RWPE2 (cell line): ENCODE data around the gene BANF1.
A peak's percentile ranks its signal among the peaks of the same experiment; 100 is the strongest.

Experiments used
- ATAC-seq: fragments of 200-7000 bp; cut with Tn5 transposase; 3 replicates; pipeline ENCODE4 v1.9.1; 2021; ENCODE audit warnings: low read depth
- DNase-seq: peaks from one replicate; pipeline ENCODE4 v3.0.0-alpha.2; 2020; ENCODE audit warnings: low spot score
- H3K27ac ChIP-seq: fragments of 450-650 bp; 2 replicates; pipeline ENCODE4 v1.5.1; 2017; ENCODE audit warnings: mild to moderate bottlenecking; ENCODE audit not compliant: poor library complexity, severe bottlenecking
- H3K27me3 ChIP-seq: fragments of 250-450 bp; sonication (Bioruptor Pico); 2 replicates; pipeline ENCODE4 v1.5.1; 2021; ENCODE audit warnings: mild to moderate bottlenecking, moderate library complexity; ENCODE audit not compliant: insufficient read depth, poor library complexity, severe bottlenecking
- H3K36me3 ChIP-seq: fragments of 250-450 bp; sonication (Bioruptor Pico); 2 replicates; pipeline ENCODE4 v1.5.1; 2020; ENCODE audit warnings: low read depth, mild to moderate bottlenecking, moderate library complexity
- H3K4me1 ChIP-seq: fragments of 250-450 bp; sonication (Bioruptor Pico); 2 replicates; pipeline ENCODE4 v1.5.1; 2021; ENCODE audit warnings: mild to moderate bottlenecking, moderate library complexity; ENCODE audit not compliant: insufficient read depth, poor library complexity, severe bottlenecking
- H3K4me3 ChIP-seq: fragments of 250-450 bp; sonication (Bioruptor Pico); 2 replicates; pipeline ENCODE4 v1.5.1; 2021; ENCODE audit warnings: mild to moderate bottlenecking, moderate library complexity; ENCODE audit not compliant: severe bottlenecking
- H3K9me3 ChIP-seq: fragments of 250-450 bp; sonication (Bioruptor Pico); 2 replicates; pipeline ENCODE4 v1.5.1; 2021; ENCODE audit warnings: mild to moderate bottlenecking, moderate library complexity; ENCODE audit not compliant: severe bottlenecking
- TF ChIP-seq, protein P1 (sequence below): fragments of 450-650 bp; IDR thresholded peaks from one replicate; pipeline ENCODE4 v1.5.1; 2017; ENCODE audit warnings: mild to moderate bottlenecking, moderate library complexity; ENCODE audit not compliant: poor library complexity, severe bottlenecking

Gene BANF1

DNA sequence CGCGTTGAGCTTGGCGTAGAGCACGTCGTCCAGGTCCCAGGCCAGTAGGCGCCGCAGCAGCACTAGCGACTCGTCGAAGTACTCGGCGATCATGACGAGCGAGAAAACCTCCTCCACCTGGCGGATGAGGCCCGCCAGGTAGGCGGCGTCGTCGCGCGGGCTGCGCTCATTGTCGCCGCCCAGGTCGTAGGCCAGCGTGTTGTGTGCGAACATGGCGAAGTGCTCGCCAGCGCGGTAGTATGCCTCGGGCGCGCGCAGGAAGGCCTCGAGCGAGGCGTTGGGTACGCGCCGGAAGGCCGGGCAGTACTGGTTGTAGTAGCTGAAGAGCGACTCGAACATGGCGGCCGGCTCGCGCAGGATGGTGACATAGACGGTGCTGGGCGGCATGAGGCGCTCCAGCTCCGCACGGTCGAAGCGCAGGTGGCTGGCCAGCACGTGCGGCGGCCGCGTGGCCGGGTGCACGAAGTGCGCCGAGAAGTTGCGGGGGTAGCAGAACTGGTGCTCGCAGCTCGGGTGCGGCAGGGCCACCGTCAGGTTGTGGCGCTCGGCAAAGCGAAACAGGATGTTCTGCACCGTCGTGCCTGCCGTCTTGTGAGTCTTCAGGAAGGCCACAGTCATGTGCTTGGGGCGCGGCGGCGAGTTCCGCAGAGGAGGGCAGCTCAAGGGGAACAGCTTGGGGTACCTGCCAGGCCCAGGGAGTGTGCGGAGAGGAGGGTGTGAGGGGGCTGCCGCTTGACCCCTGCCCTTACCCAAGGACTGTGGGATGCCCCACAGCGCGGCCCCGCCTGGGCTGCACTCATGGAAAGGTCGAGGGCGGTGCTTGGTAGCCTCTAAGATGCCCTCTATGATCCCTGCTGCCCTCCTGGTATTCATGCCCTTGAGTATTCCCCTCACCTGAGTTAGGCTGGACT lies 40.9 kb downstream of the BANF1 start:
- Histone ChIP-seq H3K36me3 (no peaks in the 10 kb centered on the region), H3K4me3 (no peak overlapping the region), H3K9me3 (no peaks in the 10 kb centered on the region), H3K27me3 (no peaks in the 10 kb centered on the region), H3K4me1 (no peaks in the 10 kb centered on the region), H3K27ac (no peak overlapping the region)
- ATAC-seq (no peak), DNase-seq (no peak)
- TF ChIP-seq, protein P1, sequence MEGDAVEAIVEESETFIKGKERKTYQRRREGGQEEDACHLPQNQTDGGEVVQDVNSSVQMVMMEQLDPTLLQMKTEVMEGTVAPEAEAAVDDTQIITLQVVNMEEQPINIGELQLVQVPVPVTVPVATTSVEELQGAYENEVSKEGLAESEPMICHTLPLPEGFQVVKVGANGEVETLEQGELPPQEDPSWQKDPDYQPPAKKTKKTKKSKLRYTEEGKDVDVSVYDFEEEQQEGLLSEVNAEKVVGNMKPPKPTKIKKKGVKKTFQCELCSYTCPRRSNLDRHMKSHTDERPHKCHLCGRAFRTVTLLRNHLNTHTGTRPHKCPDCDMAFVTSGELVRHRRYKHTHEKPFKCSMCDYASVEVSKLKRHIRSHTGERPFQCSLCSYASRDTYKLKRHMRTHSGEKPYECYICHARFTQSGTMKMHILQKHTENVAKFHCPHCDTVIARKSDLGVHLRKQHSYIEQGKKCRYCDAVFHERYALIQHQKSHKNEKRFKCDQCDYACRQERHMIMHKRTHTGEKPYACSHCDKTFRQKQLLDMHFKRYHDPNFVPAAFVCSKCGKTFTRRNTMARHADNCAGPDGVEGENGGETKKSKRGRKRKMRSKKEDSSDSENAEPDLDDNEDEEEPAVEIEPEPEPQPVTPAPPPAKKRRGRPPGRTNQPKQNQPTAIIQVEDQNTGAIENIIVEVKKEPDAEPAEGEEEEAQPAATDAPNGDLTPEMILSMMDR: no peak

DNA sequence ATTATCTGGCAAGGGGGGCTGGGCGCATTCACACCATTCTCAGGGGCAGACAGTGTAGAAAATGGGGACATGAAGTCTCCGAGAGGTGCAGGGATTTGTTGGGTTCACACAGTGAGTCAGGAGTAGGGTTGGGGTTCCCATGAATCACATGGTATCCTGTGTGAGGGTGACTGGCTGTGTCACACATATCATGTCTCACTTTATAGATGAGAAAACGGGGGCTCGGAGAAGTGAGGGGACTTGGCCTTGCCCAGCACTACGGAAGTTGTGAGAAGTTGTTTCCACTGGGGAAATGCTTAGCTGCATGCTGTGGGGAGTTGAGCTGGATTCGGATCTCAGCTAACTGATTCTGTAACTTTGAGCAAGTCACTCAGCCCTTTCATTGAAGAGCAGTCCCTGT lies 42.5 kb downstream of the BANF1 start:
- no peaks in the 10 kb centered on the region for H3K4me1 ChIP-seq
- TF ChIP-seq, protein P1: no peak
- ATAC-seq (no peak), DNase-seq (no peak)
- H3K4me3 ChIP-seq: no peak overlapping the region
- H3K27me3 ChIP-seq: no peaks in the 10 kb centered on the region
- no peak overlapping the region for H3K27ac ChIP-seq
- H3K9me3 ChIP-seq: no peaks in the 10 kb centered on the region
- no peaks in the 10 kb centered on the region for H3K36me3 ChIP-seq

DNA sequence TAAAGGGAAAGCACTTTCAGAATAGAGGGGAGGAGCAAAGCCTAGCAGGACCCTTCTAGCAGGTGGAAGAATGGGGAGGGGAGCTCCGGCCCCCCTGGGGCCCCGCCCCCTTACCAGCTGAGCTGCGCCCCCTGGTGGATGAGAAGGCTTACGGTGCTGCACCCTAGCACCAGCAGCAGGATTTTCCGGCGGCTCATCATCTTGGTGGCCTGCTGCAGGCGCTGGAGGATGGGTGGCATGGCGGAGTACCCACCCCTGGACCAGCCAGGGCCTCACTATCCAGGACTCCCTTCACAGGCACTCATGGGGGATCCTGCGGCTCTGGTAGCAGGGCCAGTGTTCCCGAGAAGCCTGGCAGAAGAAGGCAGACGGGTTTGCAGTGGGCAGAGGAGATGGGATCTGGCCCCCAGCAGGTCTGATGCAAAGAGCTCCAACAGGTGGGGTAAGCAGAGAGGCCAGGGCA lies 42.9 kb downstream of the BANF1 start:
- ATAC-seq (peak; percentile 81), DNase-seq (no peak)
- H3K36me3 ChIP-seq: no peaks in the 10 kb centered on the region
- H3K4me1 ChIP-seq: no peaks in the 10 kb centered on the region
- no peak overlapping the region for H3K4me3 ChIP-seq
- no peak overlapping the region for H3K27ac ChIP-seq
- TF ChIP-seq, protein P1: peak; percentile 84
- H3K27me3 ChIP-seq: no peaks in the 10 kb centered on the region
- H3K9me3 ChIP-seq: no peaks in the 10 kb centered on the region

DNA sequence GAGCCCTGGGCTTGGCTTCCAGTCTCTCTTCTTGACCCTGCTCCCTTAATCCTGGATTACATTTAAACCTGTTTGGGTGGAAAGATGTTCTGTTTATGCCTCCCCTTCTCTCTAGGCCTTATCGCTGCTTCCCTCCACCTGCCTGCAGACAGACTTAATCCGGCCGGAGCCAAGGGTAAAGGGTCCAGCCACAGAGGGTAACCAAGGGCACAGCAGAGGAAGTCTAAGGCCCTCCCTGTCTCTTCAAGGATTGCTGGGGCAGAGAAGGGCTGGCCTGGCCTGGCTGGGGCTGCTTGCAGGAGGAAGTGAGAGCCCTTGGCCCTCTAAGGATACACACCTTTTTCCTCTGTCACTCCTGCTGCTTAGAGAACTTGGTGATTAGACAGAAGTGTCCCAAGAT lies 44.6 kb downstream of the BANF1 start:
- no peak for ATAC-seq
- TF ChIP-seq, protein P1: no peak
- Histone ChIP-seq H3K9me3 (no peaks in the 10 kb centered on the region), H3K27ac (no peak overlapping the region), H3K4me3 (no peak overlapping the region), H3K4me1 (peaks cover 8% of the 10 kb centered on the region), H3K27me3 (no peaks in the 10 kb centered on the region), H3K36me3 (no peaks in the 10 kb centered on the region)
- no peak for DNase-seq
